GM10266 (cell line): ENCODE results near the gene CCL16.
A peak's percentile ranks its signal among the peaks of the same experiment; 100 is the strongest.

Experiments
- DNase-seq: peaks from one replicate; pipeline ENCODE4 v3.0.0; 2012; ENCODE audit errors: extremely low spot score
- CTCF ChIP-seq: IDR thresholded peaks from 2 replicates; pipeline ENCODE4 v1.5.1; 2012; ENCODE audit warnings: mild to moderate bottlenecking, low read depth; ENCODE audit not compliant: control insufficient read depth, insufficient read depth; ENCODE audit errors: missing control alignments

CCL16 gene

GRCh38 chr17:36014946-36015345, 33.6 kb upstream of the CCL16 start:
- no peak for DNase-seq
- TF ChIP-seq CTCF, result no peak

- no peak for DNase-seq
- no peak for TF ChIP-seq CTCF
These were observed 29.9 kb upstream of the CCL16 start for GRCh38 chr17:36011201-36011600.

- peak; percentile 11 for TF ChIP-seq CTCF
- no peak for DNase-seq
These were observed 27.8 kb upstream of the CCL16 start for GRCh38 chr17:36008998-36009665.

GRCh38 chr17:36004594-36005108, 23.4 kb upstream of the CCL16 start:
- DNase-seq, result no peak
- TF ChIP-seq CTCF, result no peak

- DNase-seq, result no peak
- TF ChIP-seq CTCF, result no peak
These were observed 21.3 kb upstream of the CCL16 start for GRCh38 chr17:36002631-36003030.

- no peak for TF ChIP-seq CTCF
- no peak for DNase-seq
These were observed 20.7 kb upstream of the CCL16 start for GRCh38 chr17:36001862-36002603.
